Hepatocyte (in vitro differentiated cells): ENCODE data around the gene ZC3H7B.

Source experiments
- EZH2 ChIP-seq: fragments of 200-600 bp; sonication (generic); IDR thresholded peaks from 2 replicates; pipeline ENCODE4 v1.6.1; 2016; ENCODE audit warnings: antibody characterized with exemption, mild to moderate bottlenecking, borderline replicate concordance
- EZH2phosphoT487 ChIP-seq: fragments of 200-600 bp; sonication (generic); IDR thresholded peaks from one replicate; pipeline ENCODE4 v1.6.1; 2018; ENCODE audit warnings: antibody characterized with exemption, mild to moderate bottlenecking, low read depth, moderate library complexity; ENCODE audit not compliant: unreplicated experiment, severe bottlenecking
- TF ChIP-seq, protein P1 (sequence below): fragments of 200-600 bp; sonication (generic); IDR thresholded peaks from 2 replicates; pipeline ENCODE4 v1.5.1; 2016; ENCODE audit warnings: antibody characterized with exemption, mild to moderate bottlenecking; ENCODE audit not compliant: poor library complexity

DNA sequence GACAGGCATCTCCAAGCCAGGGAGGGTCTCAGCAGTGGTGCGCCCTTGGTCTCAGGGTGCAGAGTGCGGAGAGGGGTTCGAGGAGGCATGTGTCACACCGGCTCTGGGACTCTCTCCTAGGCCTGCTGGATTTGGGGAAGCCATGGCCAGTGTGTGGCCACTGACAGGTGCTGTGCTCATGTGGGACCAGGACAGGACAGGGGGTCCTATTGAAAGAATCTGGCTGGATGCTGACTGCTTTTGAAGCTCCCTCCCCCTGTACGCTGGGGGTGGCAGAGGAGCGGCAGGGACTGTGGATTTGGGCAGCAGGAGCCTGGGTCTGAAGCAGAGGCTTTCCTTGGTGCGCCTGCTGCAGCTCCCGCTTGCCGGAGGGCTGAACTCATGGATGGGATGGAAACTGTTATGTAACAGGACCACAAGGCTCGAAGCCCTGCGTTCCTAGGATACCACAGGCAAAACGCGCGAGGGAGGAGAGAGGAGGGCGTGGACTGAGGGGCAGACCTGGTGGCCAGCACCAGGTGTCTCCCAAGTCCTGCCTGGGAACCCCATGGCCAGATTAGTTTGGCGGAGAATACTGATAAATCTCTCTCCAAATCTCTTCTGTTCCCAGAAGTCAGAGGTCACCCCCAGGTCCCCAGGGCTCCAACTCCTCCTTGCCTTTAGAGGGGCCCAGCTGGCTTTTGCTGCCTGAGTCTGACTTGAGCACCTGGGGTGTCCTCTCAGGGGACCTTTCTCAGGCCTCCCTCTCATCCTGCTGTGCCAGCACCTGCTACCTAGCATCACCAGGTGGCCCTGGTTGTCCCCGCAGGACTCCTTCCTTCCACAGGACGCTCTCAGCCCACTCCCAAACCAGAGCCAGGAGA, 66.6 kb downstream of the ZC3H7B start:
- TF ChIP-seq, protein P1, sequence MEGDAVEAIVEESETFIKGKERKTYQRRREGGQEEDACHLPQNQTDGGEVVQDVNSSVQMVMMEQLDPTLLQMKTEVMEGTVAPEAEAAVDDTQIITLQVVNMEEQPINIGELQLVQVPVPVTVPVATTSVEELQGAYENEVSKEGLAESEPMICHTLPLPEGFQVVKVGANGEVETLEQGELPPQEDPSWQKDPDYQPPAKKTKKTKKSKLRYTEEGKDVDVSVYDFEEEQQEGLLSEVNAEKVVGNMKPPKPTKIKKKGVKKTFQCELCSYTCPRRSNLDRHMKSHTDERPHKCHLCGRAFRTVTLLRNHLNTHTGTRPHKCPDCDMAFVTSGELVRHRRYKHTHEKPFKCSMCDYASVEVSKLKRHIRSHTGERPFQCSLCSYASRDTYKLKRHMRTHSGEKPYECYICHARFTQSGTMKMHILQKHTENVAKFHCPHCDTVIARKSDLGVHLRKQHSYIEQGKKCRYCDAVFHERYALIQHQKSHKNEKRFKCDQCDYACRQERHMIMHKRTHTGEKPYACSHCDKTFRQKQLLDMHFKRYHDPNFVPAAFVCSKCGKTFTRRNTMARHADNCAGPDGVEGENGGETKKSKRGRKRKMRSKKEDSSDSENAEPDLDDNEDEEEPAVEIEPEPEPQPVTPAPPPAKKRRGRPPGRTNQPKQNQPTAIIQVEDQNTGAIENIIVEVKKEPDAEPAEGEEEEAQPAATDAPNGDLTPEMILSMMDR = no peak
- no peak for TF ChIP-seq EZH2
- no peak for TF ChIP-seq EZH2phosphoT487
